Measurements from ENCODE around the gene STX4.
A peak's percentile ranks its signal among the peaks of the same experiment; 100 is the strongest.

STX4 gene

GRCh38 chr16:30996324-30996984 is 36.9 kb upstream of the STX4 start:
- TF ChIP-seq POLR2AphosphoS5 (IDR thresholded peaks at IDR 0.05; ENCODE audit: low read depth, low read length) (no peak), TAF1 (IDR thresholded peaks at IDR 0.05; ENCODE audit: borderline replicate concordance, insufficient read depth, low read length) (no peak), SIN3A (IDR thresholded peaks at IDR 0.05; ENCODE audit: borderline replicate concordance, insufficient read depth, low read length) (no peak), FOXP2 (optimal IDR thresholded peaks at IDR 0.05; ENCODE audit: borderline replicate concordance, extremely low read depth, extremely low read length, insufficient read depth) (no peak)
- TF ChIP-seq, protein P1, sequence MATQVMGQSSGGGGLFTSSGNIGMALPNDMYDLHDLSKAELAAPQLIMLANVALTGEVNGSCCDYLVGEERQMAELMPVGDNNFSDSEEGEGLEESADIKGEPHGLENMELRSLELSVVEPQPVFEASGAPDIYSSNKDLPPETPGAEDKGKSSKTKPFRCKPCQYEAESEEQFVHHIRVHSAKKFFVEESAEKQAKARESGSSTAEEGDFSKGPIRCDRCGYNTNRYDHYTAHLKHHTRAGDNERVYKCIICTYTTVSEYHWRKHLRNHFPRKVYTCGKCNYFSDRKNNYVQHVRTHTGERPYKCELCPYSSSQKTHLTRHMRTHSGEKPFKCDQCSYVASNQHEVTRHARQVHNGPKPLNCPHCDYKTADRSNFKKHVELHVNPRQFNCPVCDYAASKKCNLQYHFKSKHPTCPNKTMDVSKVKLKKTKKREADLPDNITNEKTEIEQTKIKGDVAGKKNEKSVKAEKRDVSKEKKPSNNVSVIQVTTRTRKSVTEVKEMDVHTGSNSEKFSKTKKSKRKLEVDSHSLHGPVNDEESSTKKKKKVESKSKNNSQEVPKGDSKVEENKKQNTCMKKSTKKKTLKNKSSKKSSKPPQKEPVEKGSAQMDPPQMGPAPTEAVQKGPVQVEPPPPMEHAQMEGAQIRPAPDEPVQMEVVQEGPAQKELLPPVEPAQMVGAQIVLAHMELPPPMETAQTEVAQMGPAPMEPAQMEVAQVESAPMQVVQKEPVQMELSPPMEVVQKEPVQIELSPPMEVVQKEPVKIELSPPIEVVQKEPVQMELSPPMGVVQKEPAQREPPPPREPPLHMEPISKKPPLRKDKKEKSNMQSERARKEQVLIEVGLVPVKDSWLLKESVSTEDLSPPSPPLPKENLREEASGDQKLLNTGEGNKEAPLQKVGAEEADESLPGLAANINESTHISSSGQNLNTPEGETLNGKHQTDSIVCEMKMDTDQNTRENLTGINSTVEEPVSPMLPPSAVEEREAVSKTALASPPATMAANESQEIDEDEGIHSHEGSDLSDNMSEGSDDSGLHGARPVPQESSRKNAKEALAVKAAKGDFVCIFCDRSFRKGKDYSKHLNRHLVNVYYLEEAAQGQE (IDR thresholded peaks at IDR 0.05; ENCODE audit: insufficient read depth in 1 of 2, low read depth in 2 of 2, low read length in 2 of 2) = no peak

DNA sequence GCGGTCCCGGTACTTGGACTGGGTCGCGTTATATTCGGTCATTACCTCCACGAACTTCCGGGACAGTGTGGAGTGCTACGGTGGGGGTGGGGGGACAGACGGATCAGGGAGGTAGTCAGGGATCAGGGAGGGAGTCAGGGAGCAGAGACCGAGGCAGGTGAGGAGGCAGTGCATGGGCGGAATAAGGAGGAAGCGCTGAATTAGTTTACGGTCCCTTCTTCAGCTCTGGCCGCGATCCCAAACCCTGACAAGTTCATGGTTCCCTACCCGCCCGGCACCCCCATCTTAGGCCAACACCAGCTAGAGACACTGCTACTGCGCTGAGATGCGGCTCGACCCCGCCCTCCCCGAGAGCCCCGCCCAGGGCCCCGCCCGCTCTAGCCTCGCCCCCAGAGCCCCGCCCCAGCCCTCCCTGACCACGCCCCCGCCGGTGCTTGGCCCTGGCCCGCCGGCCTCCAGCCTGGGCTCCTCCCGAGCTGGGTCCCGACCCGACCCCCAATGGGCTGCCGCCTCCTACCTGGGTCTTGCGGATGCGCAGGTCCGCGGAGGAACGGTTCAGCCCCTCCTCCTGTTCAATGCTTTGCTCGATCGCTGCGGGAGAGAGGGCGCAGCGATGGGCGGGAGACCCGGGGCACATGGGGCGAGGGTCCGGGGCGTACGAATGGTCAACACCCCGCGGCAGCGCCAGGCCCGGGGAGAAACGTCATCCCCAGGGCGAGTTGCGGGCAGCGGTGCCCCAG is 36.2 kb upstream of the STX4 start:
- TF ChIP-seq POLR2AphosphoS5 (IDR thresholded peaks at IDR 0.05; ENCODE audit: low read depth, low read length) = 0 out of 2 replicates have a peak, but pooled peaks have one; percentile 28
- TF ChIP-seq, protein P1 (IDR thresholded peaks at IDR 0.05; ENCODE audit: insufficient read depth in 1 of 2, low read depth in 2 of 2, low read length in 2 of 2) = no peak

- TF ChIP-seq POLR2AphosphoS5 (IDR thresholded peaks at IDR 0.05; ENCODE audit: low read depth, low read length) = no peak
- no peak for TF ChIP-seq FOXP2 (optimal IDR thresholded peaks at IDR 0.05; ENCODE audit: borderline replicate concordance, extremely low read depth, extremely low read length, insufficient read depth)
- TF ChIP-seq TAF1 (IDR thresholded peaks at IDR 0.05; ENCODE audit: borderline replicate concordance, insufficient read depth, low read length) = no peak
- no peak for TF ChIP-seq SIN3A (IDR thresholded peaks at IDR 0.05; ENCODE audit: borderline replicate concordance, insufficient read depth, low read length)
Observed at GRCh38 chr16:30997725-30998711, 35.3 kb upstream of the STX4 start.

GRCh38 chr16:30998852-30999761 is 34.3 kb upstream of the STX4 start:
- TF ChIP-seq POLR2AphosphoS5 (IDR thresholded peaks at IDR 0.05; ENCODE audit: low read depth, low read length) = no peak
- TF ChIP-seq, protein P1 (IDR thresholded peaks at IDR 0.05; ENCODE audit: insufficient read depth in 1 of 2, low read depth in 2 of 2, low read length in 2 of 2) = no peak
- no peak for TF ChIP-seq FOXP2 (optimal IDR thresholded peaks at IDR 0.05; ENCODE audit: borderline replicate concordance, extremely low read depth, extremely low read length, insufficient read depth)
- no peak for TF ChIP-seq SIN3A (IDR thresholded peaks at IDR 0.05; ENCODE audit: borderline replicate concordance, insufficient read depth, low read length)
- TF ChIP-seq TAF1 (IDR thresholded peaks at IDR 0.05; ENCODE audit: borderline replicate concordance, insufficient read depth, low read length) = no peak
